Stimulated activated CD8-positive, alpha-beta memory T cell treated with anti-CD3 and anti-CD28 coated beads, Interleukin-15, amount 100 ng/mL, for 24 hours (primary cell): ENCODE data around the gene ZC3H12A.

Experiments used
- DNase-seq: peaks from one replicate; pipeline ENCODE4 v3.0.0-alpha.2; 2020; ENCODE audit warnings: low read depth

ZC3H12A gene

GRCh38 chr1:37478890-37479254, 4.5 kb downstream of the ZC3H12A start:
- DNase-seq: no peak

DNA sequence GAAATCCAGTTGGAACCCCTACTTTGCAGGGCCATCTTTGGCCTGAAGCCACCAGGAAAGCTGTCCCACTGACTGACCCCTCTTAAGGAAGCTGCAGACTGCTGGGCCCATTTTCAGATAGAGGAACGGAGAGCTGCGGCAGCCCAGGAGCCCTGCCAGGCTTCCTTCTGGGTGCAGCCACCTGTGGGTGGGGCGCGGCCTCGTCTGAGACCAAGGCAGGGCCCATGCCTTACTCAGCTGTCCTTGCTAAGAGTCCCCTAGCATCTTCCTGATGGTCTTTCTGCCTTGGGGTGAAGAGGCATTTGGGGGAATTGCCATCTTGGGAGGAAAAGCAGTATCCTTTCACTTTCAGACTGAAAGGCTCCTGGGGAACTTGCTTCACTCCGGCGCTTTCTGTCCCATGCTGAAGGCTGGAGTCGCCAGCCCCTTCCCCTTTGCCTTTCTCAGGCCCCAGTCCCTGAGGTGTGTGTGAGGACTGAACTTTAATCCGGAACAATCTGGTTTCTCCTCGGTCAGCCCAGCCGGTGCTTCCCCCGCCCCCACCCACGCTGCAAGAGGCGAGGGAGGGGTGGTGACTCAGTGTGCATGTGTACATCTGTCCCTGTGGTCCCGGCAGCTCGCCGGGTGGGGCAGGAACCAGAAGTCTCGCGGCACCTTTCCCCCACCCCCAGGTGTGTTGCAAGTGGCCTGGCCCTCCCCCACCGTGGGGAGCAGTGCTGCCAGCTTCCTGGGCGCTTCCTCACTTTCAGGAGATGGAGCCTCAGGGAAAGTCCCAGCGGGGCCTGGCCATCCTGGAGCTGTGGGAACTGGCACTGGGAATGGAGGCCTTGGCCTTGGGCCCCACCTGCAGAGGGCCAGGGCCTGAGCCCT, 5.1 kb downstream of the ZC3H12A start:
- DNase-seq: no peak

DNA sequence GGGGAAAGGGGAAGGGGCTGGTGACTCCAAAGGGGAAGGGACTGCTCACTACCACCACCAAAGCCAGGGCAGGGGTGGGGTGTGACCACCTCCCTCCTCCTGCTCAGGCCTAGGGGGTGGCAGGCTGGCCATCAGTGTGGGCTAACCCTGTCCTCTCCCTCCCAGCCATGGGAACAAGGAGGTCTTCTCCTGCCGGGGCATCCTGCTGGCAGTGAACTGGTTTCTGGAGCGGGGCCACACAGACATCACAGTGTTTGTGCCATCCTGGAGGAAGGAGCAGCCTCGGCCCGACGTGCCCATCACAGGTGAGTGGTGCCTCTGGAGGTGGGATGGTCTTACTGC, 5.7 kb downstream of the ZC3H12A start:
- DNase-seq: no peak

DNA sequence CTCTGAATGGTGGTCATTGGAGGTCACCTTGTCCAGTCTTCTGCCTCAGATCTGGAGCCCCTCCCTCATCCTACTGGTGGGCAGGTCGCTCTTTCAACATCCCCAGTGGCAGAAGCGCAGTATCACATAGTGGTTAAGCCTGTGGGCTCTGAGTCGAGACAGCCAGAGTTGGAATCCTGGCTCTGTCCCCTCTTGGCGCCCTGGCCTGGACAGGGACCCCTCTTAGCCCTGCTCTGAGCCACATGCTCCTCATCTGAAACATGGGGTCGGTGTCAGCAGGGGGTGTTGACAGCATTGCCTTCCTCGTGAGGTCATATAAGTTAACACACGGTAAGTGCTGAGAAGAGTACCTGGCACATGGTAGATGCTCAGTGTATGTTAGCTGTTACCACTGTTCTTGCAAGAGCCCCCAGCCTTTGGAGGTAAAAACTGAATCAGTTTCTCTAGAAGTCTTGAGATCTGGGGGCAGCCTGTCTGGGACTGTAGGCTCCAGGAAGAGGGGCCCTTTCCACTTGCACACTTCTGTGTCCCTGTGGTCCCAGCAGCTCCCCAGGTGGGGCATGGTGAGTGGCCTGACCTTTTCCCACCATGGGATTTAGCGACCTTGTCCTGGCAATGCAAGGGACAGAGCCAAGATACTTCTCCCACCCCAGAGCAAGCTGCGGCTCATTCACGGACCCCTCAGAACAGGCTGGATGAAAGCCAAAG, 6.4 kb downstream of the ZC3H12A start:
- DNase-seq: no peak

GRCh38 chr1:37481289-37482003, 7.1 kb downstream of the ZC3H12A start:
- no peak for DNase-seq

DNA sequence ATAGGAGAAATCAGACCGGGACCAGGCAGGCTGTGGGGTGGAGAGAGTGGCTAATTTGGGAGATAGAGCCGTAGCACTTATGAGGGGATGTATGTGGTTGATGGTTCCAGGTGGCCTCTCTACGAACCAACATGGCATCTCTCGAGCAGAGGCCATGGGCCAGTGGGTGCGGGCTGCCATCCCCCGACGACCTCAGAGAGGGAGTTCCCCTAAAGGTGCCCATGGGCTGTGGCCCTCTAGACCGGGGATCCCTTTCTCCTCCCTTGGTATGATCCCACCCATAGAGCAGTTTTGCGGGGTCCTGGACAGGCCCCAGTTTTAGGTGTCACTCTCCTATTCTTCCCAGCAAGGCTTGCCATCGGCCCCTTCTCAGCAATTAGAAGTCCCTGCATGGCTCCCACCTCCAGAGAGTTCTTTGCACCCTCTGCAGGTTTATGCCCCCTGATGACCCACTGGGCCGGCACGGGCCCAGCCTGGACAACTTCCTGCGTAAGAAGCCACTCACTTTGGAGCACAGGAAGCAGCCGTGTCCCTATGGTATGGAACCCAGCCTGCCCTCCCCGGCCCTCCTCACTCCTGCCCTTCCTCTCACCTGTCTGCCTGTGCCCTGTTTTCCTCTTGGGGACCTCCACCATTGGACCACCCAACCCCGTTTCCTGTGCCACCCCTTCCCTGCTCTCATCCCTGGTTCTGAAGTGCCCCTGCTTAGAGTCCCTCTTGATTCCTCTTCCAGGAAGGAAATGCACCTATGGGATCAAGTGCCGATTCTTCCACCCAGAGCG, 7.8 kb downstream of the ZC3H12A start:
- no peak for DNase-seq

GRCh38 chr1:37482796-37483744, 8.7 kb downstream of the ZC3H12A start:
- no peak for DNase-seq

DNA sequence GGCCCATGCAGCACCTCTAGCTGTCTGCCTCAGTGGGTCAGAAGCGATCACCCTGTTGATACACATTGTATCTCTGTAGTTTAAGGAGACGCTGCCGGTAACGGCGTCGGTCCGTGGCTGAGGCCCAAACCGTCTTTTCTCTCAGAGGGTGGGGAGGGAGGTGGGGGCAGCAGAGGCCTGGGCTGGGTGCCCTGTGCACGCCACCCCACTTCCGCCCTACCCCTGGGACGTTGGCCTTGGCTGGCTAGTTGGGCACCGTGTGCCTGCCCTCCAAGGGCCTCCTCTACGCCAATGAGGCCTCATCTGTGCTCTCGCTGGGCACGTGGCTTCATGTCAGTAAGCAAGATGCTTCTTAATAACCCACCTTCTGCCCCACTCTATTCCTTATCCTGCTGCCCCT, 9.4 kb downstream of the ZC3H12A start:
- no peak for DNase-seq

DNA sequence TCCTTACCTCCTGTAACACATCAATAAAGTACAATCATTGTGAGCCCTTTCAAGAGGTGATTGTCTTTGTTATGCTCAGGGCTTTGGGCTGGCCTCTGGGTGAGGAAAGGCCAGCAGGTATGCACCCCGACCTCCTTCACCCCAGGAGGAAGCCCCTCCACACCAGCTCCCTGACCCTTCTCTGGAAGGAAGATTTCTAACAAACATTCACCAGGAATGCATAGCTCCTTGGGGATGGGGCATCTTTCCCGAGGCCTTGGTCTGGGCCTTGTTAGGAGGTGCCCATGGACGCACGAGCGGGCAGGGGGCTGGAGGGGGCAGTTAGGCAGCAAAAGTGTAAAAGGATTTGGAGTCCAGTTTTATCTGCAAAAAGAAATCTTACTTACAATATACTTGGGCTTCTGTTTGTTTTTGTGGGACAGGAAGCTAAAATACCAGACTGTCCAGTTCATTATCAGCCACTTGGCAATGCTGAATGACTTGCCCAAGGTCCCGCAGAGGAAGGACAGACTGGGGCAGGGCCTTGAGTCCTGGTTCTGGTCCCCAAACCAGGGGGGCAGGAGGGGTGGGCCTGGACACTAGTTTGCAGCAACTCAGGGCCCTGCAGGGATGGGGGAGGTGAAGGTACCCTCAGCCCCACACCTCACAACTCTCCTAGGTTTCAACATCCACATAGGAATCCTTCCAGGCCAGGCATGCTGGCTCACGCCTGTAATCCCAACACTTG, 10.1 kb downstream of the ZC3H12A start:
- no peak for DNase-seq

DNA sequence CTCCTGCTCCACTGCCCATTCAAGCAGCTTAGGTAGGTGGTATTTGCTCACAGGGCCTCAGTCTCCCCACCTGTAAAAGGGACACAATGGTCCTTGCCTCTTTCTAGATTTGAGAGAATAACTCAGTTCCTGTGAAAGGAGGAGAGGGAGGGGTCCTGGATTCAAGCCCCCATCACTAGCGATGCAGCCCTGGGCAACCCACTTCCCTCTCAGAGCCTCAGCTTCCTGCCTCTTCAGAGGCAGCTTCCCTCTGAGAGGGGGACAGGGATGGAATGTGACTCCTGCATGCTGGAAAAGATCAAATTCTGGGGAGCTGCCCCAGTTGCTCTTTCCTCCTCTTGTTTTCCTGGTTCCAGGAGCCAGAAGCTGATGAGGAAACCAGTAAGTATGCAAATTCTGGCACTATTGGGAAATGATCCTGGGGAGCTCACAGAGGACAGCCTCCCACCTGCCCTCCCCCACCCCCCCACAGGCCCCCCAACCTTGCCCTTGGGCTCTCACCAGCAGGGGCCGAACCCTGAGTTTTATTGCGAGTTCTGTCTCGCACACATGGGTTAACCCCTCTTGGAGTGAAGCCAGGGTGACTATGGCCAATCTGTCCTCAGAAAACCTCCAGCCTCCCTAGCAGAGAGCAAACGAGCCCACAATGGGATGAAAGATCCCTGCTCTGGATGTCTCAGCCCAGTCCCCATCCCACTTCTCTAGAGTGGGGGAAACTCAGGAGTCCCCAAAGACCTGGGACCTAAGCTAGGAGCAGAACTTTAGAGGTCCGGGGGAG, 11.7 kb downstream of the ZC3H12A start:
- DNase-seq: no peak

DNA sequence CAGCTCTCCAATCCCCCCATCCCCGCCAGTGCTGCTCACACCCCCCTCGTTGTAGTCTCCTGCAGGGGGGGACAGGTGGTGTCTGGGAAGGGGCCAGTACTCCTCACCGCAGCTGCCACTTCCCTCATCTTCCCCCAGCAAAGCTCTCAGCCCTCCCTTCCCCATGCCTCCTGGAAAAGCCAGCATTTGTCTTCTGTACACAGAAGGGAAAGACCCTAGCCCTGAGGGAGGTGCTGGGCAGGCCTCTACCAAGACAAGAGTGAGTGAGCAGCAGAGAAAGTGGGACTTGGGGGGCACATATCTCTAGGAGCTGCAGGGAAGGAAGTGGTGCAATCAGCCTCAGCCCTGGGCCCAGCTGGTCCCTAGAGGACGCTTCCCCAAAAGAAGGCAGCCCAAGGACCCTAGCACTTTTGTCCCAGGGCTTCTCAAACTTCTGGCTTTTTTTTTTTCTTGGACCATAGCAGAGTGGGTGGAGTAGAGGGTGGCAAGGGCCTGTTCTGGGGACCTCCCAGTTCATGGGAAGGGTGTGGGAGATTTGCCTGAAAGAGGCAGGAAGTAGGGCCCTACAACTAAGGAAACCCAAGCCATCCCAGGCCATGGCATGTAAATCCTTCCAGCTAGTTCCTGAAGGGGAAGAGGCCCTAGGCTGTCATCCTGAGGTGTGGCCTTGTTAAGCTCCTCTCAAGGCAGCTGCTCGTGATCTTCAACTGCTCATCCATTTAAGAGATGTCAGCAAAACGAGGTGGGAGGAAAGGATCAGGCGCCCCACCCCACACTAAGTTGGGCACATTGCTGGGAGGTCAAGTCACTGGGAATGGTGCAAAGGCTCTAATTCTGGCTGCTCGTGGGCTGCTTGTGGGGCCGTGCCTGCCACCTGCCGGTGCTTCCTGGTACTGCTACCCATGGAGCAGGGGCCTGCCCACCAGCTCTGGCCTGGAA, 12.6 kb downstream of the ZC3H12A start:
- peak; percentile 74 for DNase-seq

GRCh38 chr1:37487619-37487984, 13.2 kb downstream of the ZC3H12A start:
- no peak for DNase-seq

GRCh38 chr1:37493336-37494098, 19.1 kb downstream of the ZC3H12A start:
- no peak for DNase-seq

DNA sequence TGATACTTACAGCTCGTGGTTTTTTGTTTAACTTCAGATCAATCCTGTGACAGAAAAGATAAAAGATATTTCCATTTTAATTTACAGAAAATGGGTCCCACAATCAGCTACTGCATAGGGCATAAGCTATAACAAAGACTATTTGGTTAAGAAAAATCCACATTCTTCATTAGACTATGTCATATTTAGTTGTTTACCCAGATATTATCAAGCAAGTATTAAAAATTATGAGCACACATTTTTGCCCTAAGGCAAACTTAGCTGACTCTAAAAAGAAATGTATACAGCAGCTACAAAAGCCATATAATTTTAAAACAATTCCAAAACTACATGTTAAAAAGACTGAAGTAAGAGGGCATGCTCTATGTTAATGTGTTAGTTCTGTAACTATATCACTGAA, 21.5 kb downstream of the ZC3H12A start:
- DNase-seq: no peak

DNA sequence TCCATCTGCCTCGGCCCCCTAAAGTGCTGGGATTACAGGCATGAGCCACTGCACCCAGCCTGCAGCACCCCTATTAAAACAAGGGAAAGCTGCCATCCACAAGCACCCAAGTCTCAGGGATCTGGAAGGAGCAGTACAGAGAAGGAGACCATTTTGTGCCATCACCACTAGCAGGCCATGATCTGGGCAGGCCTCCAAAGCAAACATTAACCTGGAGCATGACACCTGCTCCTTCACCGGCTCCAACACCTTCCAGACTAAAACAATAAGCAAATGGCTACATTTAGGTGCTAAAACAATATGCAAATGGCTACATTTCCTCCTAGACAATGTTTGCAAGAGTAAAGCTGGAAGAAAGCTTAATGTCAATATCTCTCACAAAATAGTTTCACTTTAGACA, 23.5 kb downstream of the ZC3H12A start:
- no peak for DNase-seq

DNA sequence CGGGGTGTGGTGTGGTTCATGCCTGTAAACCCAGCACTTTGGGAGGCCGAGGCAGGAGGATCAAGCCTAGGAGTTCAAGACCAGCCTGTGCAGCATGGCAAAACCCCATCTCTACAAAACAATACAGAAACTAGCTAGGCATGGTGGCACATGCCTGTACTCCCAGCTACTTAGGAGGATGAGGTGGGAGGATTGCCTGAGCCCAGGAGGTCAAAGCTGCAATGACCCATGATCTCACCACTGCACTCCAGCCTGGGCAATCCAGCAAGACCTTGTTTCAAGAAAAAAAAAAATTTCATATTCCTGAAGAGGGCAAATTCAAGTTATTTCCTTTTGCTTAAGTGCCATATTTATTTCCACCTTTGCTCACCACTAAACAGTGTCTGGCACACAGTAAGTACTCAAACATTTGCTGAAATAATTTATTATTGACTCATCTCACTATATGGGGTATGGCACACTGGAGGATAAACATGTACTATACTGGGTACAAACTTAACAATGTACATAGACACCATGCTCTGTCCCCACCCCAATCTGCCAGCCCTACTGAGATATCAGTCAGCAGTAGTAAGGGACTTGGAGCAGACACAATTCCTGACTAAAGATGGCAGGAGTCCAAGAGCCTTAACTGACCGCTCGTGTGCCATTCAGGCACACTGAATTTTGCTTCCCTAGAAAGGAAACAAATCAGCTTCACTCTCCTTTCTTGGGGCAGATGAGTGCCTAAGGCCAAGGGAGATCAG, 24.7 kb downstream of the ZC3H12A start:
- DNase-seq: no peak

- DNase-seq: no peak
These were observed 27.3 kb downstream of the ZC3H12A start for GRCh38 chr1:37501661-37502060.
